GM23338 (cell line): ENCODE results near the gene CA6. TPM values are rescaled to one million over a fixed set of nuclear protein-coding genes. Genes with fewer than 3 reads are reported as not detected.

Experiments
- ATAC-seq: fragments of 200-7000 bp; cut with Tn5 transposase; 3 replicates; pipeline ENCODE4 v1.9.1; 2020
- DNase-seq: peaks from one replicate; pipeline ENCODE4 v3.0.0-alpha.2; 2015; ENCODE audit warnings: low spot score
- H2AFZ ChIP-seq: fragments of 200-600 bp; sonication (generic); 2 replicates; pipeline ENCODE4 v1.8.0; 2016; ENCODE audit warnings: antibody characterized with exemption, mild to moderate bottlenecking, moderate library complexity
- H3F3A ChIP-seq: fragments of 200-600 bp; sonication (generic); replicated peaks from 2 replicates; pipeline ENCODE4 v1.8.0; 2017; ENCODE audit warnings: antibody characterized with exemption, mixed run types, low read depth
- H3K27ac ChIP-seq: fragments of 200-600 bp; sonication (generic); 2 replicates; pipeline ENCODE4 v1.6.1; 2016; ENCODE audit warnings: low read depth
- H3K27me3 ChIP-seq: fragments of 200-600 bp; sonication (generic); 2 replicates; pipeline ENCODE4 v1.8.0; 2016; ENCODE audit warnings: mild to moderate bottlenecking, mixed run types, moderate library complexity; ENCODE audit not compliant: insufficient read depth
- H3K36me3 ChIP-seq: fragments of 200-600 bp; sonication (generic); 2 replicates; pipeline ENCODE4 v1.8.0; 2016; ENCODE audit warnings: mild to moderate bottlenecking; ENCODE audit not compliant: insufficient read depth
- H3K4me1 ChIP-seq: fragments of 200-600 bp; sonication (generic); 2 replicates; pipeline ENCODE4 v1.8.0; 2016; ENCODE audit warnings: mild to moderate bottlenecking, moderate library complexity; ENCODE audit not compliant: insufficient read depth
- H3K4me2 ChIP-seq: fragments of 200-600 bp; sonication (generic); 2 replicates; pipeline ENCODE4 v1.7.1; 2017; ENCODE audit warnings: mixed run types
- H3K4me3 ChIP-seq: fragments of 200-600 bp; sonication (generic); 2 replicates; pipeline ENCODE4 v1.6.1; 2016; ENCODE audit warnings: mixed run types
- H3K79me2 ChIP-seq: fragments of 200-600 bp; sonication (generic); replicated peaks from 2 replicates; pipeline ENCODE4 v1.8.0; 2017; ENCODE audit warnings: mild to moderate bottlenecking; ENCODE audit not compliant: insufficient read depth
- H3K9me2 ChIP-seq: fragments of 200-600 bp; sonication (generic); 2 replicates; pipeline ENCODE4 v1.8.0; 2017; ENCODE audit not compliant: insufficient read depth
- H4K20me1 ChIP-seq: fragments of 200-600 bp; sonication (generic); replicated peaks from 2 replicates; pipeline ENCODE4 v1.8.0; 2017; ENCODE audit warnings: mild to moderate bottlenecking; ENCODE audit not compliant: insufficient read depth
- H3K27ac Mint-ChIP-seq: 2 replicates; pipeline ENCODE4 v1.8.0; 2020; ENCODE audit warnings: inconsistent platforms, mild to moderate bottlenecking, moderate library complexity, mixed read lengths
- H3K27me3 Mint-ChIP-seq: 3 replicates; pipeline ENCODE4 v1.8.0; 2022; ENCODE audit warnings: low read depth, mild to moderate bottlenecking, moderate library complexity, mixed read lengths, inconsistent platforms; ENCODE audit not compliant: insufficient read depth, poor library complexity
- H3K36me3 Mint-ChIP-seq: 3 replicates; pipeline ENCODE4 v1.8.0; 2021; ENCODE audit warnings: low read depth, mild to moderate bottlenecking, inconsistent platforms, moderate library complexity, mixed read lengths
- H3K4me1 Mint-ChIP-seq: 3 replicates; pipeline ENCODE4 v1.8.0; 2020; ENCODE audit warnings: mild to moderate bottlenecking, inconsistent platforms, mixed read lengths
- H3K4me3 Mint-ChIP-seq: 3 replicates; pipeline ENCODE4 v1.8.0; 2021; ENCODE audit warnings: moderate library complexity, mild to moderate bottlenecking, inconsistent platforms, mixed read lengths
- H3K9me3 Mint-ChIP-seq: 3 replicates; pipeline ENCODE4 v1.8.0; 2020; ENCODE audit warnings: moderate library complexity, mild to moderate bottlenecking, inconsistent platforms, mixed read lengths
- EZH2 ChIP-seq: fragments of 200-600 bp; sonication (generic); IDR thresholded peaks from one replicate; pipeline ENCODE4 v1.8.0; 2017; ENCODE audit warnings: antibody characterized with exemption, mild to moderate bottlenecking, low read depth; ENCODE audit not compliant: unreplicated experiment
- EZH2phosphoT487 ChIP-seq: fragments of 200-600 bp; sonication (generic); IDR thresholded peaks from one replicate; pipeline ENCODE4 v1.8.1; 2018; ENCODE audit warnings: antibody characterized with exemption; ENCODE audit not compliant: unreplicated experiment
- JUNB ChIP-seq: IDR thresholded peaks from one replicate; pipeline ENCODE4 v1.6.1; 2016; ENCODE audit warnings: antibody characterized with exemption; ENCODE audit not compliant: unreplicated experiment
- NANOG ChIP-seq: IDR thresholded peaks from 2 replicates; pipeline ENCODE4 v1.6.1; 2016; ENCODE audit warnings: antibody characterized with exemption, borderline replicate concordance
- POLR2AphosphoS5 ChIP-seq: IDR thresholded peaks from 2 replicates; pipeline ENCODE4 v1.6.1; 2016; ENCODE audit warnings: antibody characterized with exemption, low read depth
- ZNF331 ChIP-seq: fragments of 250-450 bp; sonication (Bioruptor Pico); IDR thresholded peaks from 2 replicates; pipeline ENCODE4 v1.5.0; 2020; ENCODE audit warnings: low read depth, mild to moderate bottlenecking, moderate library complexity
- polyA plus RNA-seq: library from polyadenylated mRNA; unstranded; fragments of >200 nt; fragmentation: Nextera tagmentation; extraction: Ambion mirVana; gene quantifications from 2 replicates; pipeline ENCODE4 v1.2.1, GENCODE V29; 2016
- total RNA-seq: library from RNA; depleted of rRNA; stranded (reverse); fragments of >200 nt; shearing (Covaris generic); gene quantifications from 2 replicates; pipeline ENCODE4 v1.2.3, GENCODE V29; 2014
- TF ChIP-seq, protein P1 (sequence below): IDR thresholded peaks from one replicate; pipeline ENCODE4 v1.6.1; 2018; ENCODE audit warnings: antibody characterized with exemption; ENCODE audit not compliant: unreplicated experiment
- TF ChIP-seq, protein P2 (sequence below): IDR thresholded peaks from 2 replicates; pipeline ENCODE4 v1.6.1; 2016; ENCODE audit warnings: antibody characterized with exemption
- TF ChIP-seq, protein P3 (sequence below): fragments of 250-450 bp; sonication (Bioruptor Pico); IDR thresholded peaks from 2 replicates; pipeline ENCODE4 v1.5.0; 2020; ENCODE audit warnings: mild to moderate bottlenecking, moderate library complexity

Gene CA6
- total and polyA plus RNA-seq, 2 experiments from 2014 or later, result not detected

DNA sequence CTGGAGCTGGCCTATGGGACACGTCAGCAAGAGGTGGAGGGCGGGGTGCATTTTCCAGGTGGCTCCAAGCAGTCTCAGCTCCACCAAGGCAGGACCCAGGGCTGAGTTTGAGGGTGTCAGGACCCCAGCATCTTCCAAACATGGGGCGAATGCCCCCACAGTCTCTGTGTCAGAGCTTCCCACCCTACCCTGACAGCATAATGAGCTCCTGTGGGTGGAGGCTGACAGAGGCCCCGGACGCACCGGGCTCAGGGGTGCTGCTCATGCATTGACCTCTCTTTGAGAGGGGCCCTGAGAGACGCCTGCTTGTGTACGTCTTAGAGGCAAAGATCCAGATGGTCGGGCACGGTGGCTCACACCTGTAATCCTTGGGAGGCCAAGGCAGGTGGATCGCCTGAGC is 43.4 kb downstream of the CA6 start (continued):
- TF ChIP-seq, protein P1, sequence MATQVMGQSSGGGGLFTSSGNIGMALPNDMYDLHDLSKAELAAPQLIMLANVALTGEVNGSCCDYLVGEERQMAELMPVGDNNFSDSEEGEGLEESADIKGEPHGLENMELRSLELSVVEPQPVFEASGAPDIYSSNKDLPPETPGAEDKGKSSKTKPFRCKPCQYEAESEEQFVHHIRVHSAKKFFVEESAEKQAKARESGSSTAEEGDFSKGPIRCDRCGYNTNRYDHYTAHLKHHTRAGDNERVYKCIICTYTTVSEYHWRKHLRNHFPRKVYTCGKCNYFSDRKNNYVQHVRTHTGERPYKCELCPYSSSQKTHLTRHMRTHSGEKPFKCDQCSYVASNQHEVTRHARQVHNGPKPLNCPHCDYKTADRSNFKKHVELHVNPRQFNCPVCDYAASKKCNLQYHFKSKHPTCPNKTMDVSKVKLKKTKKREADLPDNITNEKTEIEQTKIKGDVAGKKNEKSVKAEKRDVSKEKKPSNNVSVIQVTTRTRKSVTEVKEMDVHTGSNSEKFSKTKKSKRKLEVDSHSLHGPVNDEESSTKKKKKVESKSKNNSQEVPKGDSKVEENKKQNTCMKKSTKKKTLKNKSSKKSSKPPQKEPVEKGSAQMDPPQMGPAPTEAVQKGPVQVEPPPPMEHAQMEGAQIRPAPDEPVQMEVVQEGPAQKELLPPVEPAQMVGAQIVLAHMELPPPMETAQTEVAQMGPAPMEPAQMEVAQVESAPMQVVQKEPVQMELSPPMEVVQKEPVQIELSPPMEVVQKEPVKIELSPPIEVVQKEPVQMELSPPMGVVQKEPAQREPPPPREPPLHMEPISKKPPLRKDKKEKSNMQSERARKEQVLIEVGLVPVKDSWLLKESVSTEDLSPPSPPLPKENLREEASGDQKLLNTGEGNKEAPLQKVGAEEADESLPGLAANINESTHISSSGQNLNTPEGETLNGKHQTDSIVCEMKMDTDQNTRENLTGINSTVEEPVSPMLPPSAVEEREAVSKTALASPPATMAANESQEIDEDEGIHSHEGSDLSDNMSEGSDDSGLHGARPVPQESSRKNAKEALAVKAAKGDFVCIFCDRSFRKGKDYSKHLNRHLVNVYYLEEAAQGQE, result no peak
- TF ChIP-seq, protein P2, sequence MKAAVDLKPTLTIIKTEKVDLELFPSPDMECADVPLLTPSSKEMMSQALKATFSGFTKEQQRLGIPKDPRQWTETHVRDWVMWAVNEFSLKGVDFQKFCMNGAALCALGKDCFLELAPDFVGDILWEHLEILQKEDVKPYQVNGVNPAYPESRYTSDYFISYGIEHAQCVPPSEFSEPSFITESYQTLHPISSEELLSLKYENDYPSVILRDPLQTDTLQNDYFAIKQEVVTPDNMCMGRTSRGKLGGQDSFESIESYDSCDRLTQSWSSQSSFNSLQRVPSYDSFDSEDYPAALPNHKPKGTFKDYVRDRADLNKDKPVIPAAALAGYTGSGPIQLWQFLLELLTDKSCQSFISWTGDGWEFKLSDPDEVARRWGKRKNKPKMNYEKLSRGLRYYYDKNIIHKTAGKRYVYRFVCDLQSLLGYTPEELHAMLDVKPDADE, result no peak
- no peak for TF ChIP-seq NANOG
- no peak for TF ChIP-seq EZH2phosphoT487
- TF ChIP-seq EZH2, result no peak
- no peak for TF ChIP-seq POLR2AphosphoS5

DNA sequence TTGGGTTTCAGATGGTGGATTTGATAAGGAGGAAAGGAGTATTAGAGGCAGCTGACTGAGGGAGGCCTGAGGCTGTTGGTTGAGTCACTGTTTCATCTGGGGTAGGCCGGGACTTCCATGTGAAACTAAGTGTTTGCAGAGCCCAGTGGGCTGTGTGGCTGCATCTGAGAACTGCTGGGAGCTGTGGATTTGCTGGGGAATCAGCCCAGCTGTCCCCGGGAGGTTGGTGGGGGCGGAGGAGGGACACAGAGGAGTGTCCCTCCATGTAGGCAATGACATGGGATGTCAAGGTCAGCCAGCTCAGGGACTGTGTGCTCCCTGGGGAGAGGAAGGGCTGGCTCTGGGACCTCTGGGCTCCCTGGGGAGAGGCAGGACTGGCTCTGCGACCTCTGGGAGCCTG is 44.2 kb downstream of the CA6 start:
- no peak overlapping the region for H3K4me3 Mint-ChIP-seq
- TF ChIP-seq ZNF331 (CRISPR knock-in tag), result no peak
- TF ChIP-seq, protein P1, result no peak
- TF ChIP-seq POLR2AphosphoS5, result no peak
- TF ChIP-seq JUNB, result no peak
- TF ChIP-seq, protein P3, sequence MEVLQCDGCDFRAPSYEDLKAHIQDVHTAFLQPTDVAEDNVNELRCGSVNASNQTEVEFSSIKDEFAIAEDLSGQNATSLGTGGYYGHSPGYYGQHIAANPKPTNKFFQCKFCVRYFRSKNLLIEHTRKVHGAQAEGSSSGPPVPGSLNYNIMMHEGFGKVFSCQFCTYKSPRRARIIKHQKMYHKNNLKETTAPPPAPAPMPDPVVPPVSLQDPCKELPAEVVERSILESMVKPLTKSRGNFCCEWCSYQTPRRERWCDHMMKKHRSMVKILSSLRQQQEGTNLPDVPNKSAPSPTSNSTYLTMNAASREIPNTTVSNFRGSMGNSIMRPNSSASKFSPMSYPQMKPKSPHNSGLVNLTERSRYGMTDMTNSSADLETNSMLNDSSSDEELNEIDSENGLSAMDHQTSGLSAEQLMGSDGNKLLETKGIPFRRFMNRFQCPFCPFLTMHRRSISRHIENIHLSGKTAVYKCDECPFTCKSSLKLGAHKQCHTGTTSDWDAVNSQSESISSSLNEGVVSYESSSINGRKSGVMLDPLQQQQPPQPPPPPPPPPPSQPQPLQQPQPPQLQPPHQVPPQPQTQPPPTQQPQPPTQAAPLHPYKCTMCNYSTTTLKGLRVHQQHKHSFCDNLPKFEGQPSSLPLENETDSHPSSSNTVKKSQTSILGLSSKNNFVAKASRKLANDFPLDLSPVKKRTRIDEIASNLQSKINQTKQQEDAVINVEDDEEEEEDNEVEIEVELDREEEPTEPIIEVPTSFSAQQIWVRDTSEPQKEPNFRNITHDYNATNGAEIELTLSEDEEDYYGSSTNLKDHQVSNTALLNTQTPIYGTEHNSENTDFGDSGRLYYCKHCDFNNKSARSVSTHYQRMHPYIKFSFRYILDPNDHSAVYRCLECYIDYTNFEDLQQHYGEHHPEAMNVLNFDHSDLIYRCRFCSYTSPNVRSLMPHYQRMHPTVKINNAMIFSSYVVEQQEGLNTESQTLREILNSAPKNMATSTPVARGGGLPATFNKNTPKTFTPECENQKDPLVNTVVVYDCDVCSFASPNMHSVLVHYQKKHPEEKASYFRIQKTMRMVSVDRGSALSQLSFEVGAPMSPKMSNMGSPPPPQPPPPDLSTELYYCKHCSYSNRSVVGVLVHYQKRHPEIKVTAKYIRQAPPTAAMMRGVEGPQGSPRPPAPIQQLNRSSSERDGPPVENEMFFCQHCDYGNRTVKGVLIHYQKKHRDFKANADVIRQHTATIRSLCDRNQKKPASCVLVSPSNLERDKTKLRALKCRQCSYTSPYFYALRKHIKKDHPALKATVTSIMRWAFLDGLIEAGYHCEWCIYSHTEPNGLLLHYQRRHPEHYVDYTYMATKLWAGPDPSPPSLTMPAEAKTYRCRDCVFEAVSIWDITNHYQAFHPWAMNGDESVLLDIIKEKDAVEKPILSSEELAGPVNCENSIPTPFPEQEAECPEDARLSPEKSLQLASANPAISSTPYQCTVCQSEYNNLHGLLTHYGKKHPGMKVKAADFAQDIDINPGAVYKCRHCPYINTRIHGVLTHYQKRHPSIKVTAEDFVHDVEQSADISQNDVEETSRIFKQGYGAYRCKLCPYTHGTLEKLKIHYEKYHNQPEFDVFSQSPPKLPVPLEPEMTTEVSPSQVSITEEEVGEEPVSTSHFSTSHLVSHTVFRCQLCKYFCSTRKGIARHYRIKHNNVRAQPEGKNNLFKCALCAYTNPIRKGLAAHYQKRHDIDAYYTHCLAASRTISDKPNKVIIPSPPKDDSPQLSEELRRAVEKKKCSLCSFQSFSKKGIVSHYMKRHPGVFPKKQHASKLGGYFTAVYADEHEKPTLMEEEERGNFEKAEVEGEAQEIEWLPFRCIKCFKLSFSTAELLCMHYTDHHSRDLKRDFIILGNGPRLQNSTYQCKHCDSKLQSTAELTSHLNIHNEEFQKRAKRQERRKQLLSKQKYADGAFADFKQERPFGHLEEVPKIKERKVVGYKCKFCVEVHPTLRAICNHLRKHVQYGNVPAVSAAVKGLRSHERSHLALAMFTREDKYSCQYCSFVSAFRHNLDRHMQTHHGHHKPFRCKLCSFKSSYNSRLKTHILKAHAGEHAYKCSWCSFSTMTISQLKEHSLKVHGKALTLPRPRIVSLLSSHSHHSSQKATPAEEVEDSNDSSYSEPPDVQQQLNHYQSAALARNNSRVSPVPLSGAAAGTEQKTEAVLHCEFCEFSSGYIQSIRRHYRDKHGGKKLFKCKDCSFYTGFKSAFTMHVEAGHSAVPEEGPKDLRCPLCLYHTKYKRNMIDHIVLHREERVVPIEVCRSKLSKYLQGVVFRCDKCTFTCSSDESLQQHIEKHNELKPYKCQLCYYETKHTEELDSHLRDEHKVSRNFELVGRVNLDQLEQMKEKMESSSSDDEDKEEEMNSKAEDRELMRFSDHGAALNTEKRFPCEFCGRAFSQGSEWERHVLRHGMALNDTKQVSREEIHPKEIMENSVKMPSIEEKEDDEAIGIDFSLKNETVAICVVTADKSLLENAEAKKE (CRISPR knock-in tag), result no peak

More for the DNA sequence above, 44.2 kb downstream of the CA6 start:
- no peak overlapping the region for H3K4me2 ChIP-seq
- H3K27ac ChIP-seq, result no peak overlapping the region
- no peaks in the 10 kb centered on the region for H4K20me1 ChIP-seq
- Mint-ChIP-seq H3K4me1 (no peaks in the 10 kb centered on the region), H3K36me3 (peaks cover 9% of the 10 kb centered on the region), H3K27ac (no peak overlapping the region), H3K27me3 (peaks cover 6% of the 10 kb centered on the region), H3K9me3 (peaks cover 15% of the 10 kb centered on the region)
- DNase-seq, result no peak
- H3K9me2 ChIP-seq, result no peaks in the 10 kb centered on the region
- no peak overlapping the region for H2AFZ ChIP-seq
- H3K79me2 ChIP-seq, result no peaks in the 10 kb centered on the region
- no peaks in the 10 kb centered on the region for H3K36me3 ChIP-seq
- no peaks in the 10 kb centered on the region for H3K4me1 ChIP-seq
- no peak for ATAC-seq
- no peak overlapping the region for H3K4me3 ChIP-seq
- no peaks in the 10 kb centered on the region for H3K27me3 ChIP-seq
- H3F3A ChIP-seq, result no peaks in the 10 kb centered on the region
